Tibial artery (tissue), 4 donors: Measurements from ENCODE around the gene SLIT3.

Source experiments
- DNase-seq, 2 donors: peaks; one replicate each; pipeline ENCODE4 v3.0.0-alpha.2; 2019
- H3K27ac ChIP-seq, 2 donors: fragments of 200-600 bp; sonication (generic) in 1 of 2; 1 replicate in 1 of 2; 2 replicates in 1 of 2; pipeline ENCODE4 v1.5.1; 2018 to 2019; ENCODE audit warnings: mild to moderate bottlenecking in 1 of 2
- H3K27me3 ChIP-seq, 2 donors: fragments of 200-600 bp; sonication (generic) in 1 of 2; one replicate each; pipeline versions ENCODE4 v1.5.1 to v1.6.0; 2016 to 2019
- H3K36me3 ChIP-seq, 3 donors: fragments of 200-600 bp; sonication (generic) in 2 of 3; one replicate each; pipeline ENCODE4 v1.5.1; 2016 to 2019; ENCODE audit warnings: mild to moderate bottlenecking in 2 of 3
- H3K4me1 ChIP-seq, 4 donors: fragments of 200-600 bp; sonication (generic) in 2 of 4; 1 replicate in 3 of 4; 2 replicates in 1 of 4; pipeline ENCODE4 v1.5.1; 2016 to 2019
- H3K4me3 ChIP-seq, 2 donors: fragments of 200-600 bp; sonication (generic) in 1 of 2; 1 replicate in 1 of 2; 2 replicates in 1 of 2; pipeline ENCODE4 v1.5.1; 2018 to 2019; ENCODE audit warnings: mild to moderate bottlenecking in 2 of 2
- H3K9me3 ChIP-seq, 3 donors: fragments of 200-600 bp; sonication (generic) in 1 of 3; one replicate each; pipeline ENCODE4 v1.5.1; 2016 to 2019
- CTCF ChIP-seq, 2 experiments: fragments of 200-600 bp in 1 of 2; fragments of 450-650 bp in 1 of 2; IDR thresholded peaks; one replicate each; pipeline ENCODE4 v1.5.1; 2017 to 2019; ENCODE audit warnings: antibody characterized with exemption in 2 of 2, mild to moderate bottlenecking in 1 of 2, moderate library complexity in 1 of 2
- intact Hi-C: fragments of 100-400 bp; cut with DNase I; formaldehyde crosslinking; loops from one replicate; pipeline ENCODE4 v1.15.0; 2023; ENCODE audit warnings: low total_unique reads

Gene SLIT3

GRCh38 chr5:168772316-168772961 lies 528.5 kb downstream of the SLIT3 start:
- H3K4me1 ChIP-seq, result no peaks in the 10 kb centered on the region
- no peak for TF ChIP-seq CTCF (IDR thresholded peaks at IDR 0.05)
- intact Hi-C loops, result no loop called here
- no peak overlapping the region for H3K4me3 ChIP-seq
- H3K9me3 ChIP-seq, result no peaks in the 10 kb centered on the region
- no peaks in the 10 kb centered on the region for H3K27me3 ChIP-seq
- DNase-seq, result no peak
- H3K36me3 ChIP-seq, result peaks cover 5 to 69% (median 65%) of the 10 kb centered on the region in 3 donors
- no peak overlapping the region for H3K27ac ChIP-seq

GRCh38 chr5:168771678-168772077 lies 529.3 kb downstream of the SLIT3 start:
- H3K27ac ChIP-seq, result no peak overlapping the region
- DNase-seq, result no peak
- no peaks in the 10 kb centered on the region for H3K9me3 ChIP-seq
- H3K4me1 ChIP-seq, result peaks cover 0 to under 1% (median 0%) of the 10 kb centered on the region in 4 donors
- peaks cover 5 to 66% (median 65%) of the 10 kb centered on the region in 3 donors for H3K36me3 ChIP-seq
- intact Hi-C loops, result no loop called here
- H3K4me3 ChIP-seq, result no peak overlapping the region
- H3K27me3 ChIP-seq, result no peaks in the 10 kb centered on the region
- TF ChIP-seq CTCF (IDR thresholded peaks at IDR 0.05), result no peak

GRCh38 chr5:168770996-168771395 lies 529.9 kb downstream of the SLIT3 start:
- H3K4me1 ChIP-seq, result peaks cover 0 to 7% (median 2%) of the 10 kb centered on the region in 4 donors
- TF ChIP-seq CTCF (IDR thresholded peaks at IDR 0.05), result no peak
- no peaks in the 10 kb centered on the region for H3K9me3 ChIP-seq
- no peak overlapping the region for H3K27ac ChIP-seq
- peaks cover 5 to 66% (median 59%) of the 10 kb centered on the region in 3 donors for H3K36me3 ChIP-seq
- intact Hi-C loops, result no loop called here
- H3K27me3 ChIP-seq, result no peaks in the 10 kb centered on the region
- H3K4me3 ChIP-seq, result no peak overlapping the region
- DNase-seq, result no peak

GRCh38 chr5:168770036-168770498 lies 530.9 kb downstream of the SLIT3 start:
- H3K4me1 ChIP-seq, result peaks cover 0 to 14% (median 8%) of the 10 kb centered on the region in 4 donors
- TF ChIP-seq CTCF (IDR thresholded peaks at IDR 0.05), result no peak
- no peaks in the 10 kb centered on the region for H3K9me3 ChIP-seq
- intact Hi-C loops, result no loop called here
- DNase-seq, result no peak
- H3K36me3 ChIP-seq, result peaks cover 5 to 64% (median 54%) of the 10 kb centered on the region in 3 donors
- H3K4me3 ChIP-seq, result no peak overlapping the region
- H3K27ac ChIP-seq, result no peak overlapping the region
- no peaks in the 10 kb centered on the region for H3K27me3 ChIP-seq

GRCh38 chr5:168768172-168768571 lies 532.8 kb downstream of the SLIT3 start:
- H3K27me3 ChIP-seq, result no peaks in the 10 kb centered on the region
- intact Hi-C loops, result no loop called here
- no peak for TF ChIP-seq CTCF (IDR thresholded peaks at IDR 0.05)
- peaks cover 0 to 21% (median 15%) of the 10 kb centered on the region in 4 donors for H3K4me1 ChIP-seq
- H3K9me3 ChIP-seq, result no peaks in the 10 kb centered on the region
- no peak overlapping the region for H3K4me3 ChIP-seq
- no peak for DNase-seq
- peaks cover 5 to 45% (median 41%) of the 10 kb centered on the region in 3 donors for H3K36me3 ChIP-seq
- no peak overlapping the region for H3K27ac ChIP-seq
